Memory B cell (primary cell): ENCODE data around the gene CCDC82.

ENCODE experiments used
- ATAC-seq: fragments of 150-1000 bp; cut with Tn5 transposase; 2 replicates; pipeline ENCODE4 v1.10.0; 2021; ENCODE audit warnings: low read depth, mild to moderate bottlenecking, moderate library complexity
- DNase-seq, 2 donors: peaks; one replicate each; pipeline ENCODE4 v3.0.0; 2022; ENCODE audit warnings: low spot score in 2 of 2
- H3K27ac Mint-ChIP-seq: one replicate; pipeline ENCODE4 v1.8.0; 2022; ENCODE audit warnings: mild to moderate bottlenecking, moderate library complexity, mixed read lengths
- H3K27me3 Mint-ChIP-seq: one replicate; pipeline ENCODE4 v1.8.0; 2022; ENCODE audit warnings: mixed read lengths
- H3K36me3 Mint-ChIP-seq: one replicate; pipeline ENCODE4 v1.8.0; 2022; ENCODE audit warnings: mild to moderate bottlenecking, mixed read lengths
- H3K4me1 Mint-ChIP-seq: one replicate; pipeline ENCODE4 v1.8.0; 2022; ENCODE audit warnings: mixed read lengths
- H3K4me3 Mint-ChIP-seq: one replicate; pipeline ENCODE4 v1.8.0; 2022; ENCODE audit warnings: mild to moderate bottlenecking, moderate library complexity, mixed read lengths
- H3K9me3 Mint-ChIP-seq: one replicate; pipeline ENCODE4 v1.8.0; 2022; ENCODE audit warnings: mixed read lengths

The CCDC82 gene

DNA sequence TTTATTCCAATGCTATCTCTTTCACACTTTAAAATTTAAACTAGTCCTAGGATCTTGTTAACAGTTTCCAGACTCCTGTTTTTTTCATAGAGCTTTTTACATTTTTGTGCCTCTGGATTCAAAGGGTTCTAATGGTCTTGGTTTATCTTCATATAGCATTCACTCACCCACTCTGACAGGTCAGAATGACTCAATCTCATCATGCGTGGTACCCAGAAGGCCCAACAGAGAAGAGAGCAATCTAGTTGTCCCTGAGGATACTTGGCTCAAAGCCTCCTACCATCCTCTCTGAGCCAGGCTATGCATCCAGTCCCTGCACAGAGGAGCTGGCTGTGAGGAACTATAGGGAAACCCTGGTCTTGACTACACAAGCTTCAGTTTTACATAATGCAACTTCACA is 74.2 kb downstream of the CCDC82 start:
- peaks cover 46% of the 10 kb centered on the region for H3K4me1 Mint-ChIP-seq
- ATAC-seq = no peak

DNA sequence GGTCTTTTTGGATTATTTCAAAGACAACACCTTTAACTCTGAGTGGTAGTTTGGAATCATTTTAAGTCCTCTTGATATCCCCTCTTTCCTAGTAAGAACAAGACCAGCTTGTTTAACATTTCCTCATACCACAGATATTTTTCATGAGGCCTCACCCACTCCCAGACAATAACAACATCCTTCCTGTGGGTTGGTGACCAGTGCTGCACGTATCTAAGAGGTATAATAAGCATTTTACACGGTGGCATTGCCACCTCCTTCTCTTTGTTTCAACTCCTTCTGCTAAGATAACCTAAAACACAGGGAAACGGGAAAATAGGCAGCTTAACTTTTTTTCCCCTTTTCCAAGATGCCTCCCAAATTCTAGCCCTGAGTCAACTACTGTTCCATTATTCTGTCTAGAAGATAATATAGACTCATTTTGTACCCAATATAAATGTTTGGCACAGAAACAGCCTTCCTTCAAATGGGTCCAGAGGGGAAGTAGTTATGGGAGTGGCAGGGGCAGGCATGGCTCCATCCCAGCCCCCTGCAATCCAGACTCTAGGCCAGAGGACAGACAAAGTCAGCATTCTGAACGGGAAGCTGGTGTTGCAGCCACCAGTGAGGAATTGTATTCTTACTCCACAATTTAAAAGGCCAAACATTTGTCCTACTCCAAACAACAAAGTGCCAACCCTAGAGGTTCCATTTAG is 75.2 kb downstream of the CCDC82 start:
- H3K27ac Mint-ChIP-seq = peak overlapping the region; percentile 51
- H3K36me3 Mint-ChIP-seq = peaks cover 15% of the 10 kb centered on the region
- H3K9me3 Mint-ChIP-seq = no peaks in the 10 kb centered on the region
- no peak for DNase-seq
- no peak for ATAC-seq
- no peaks in the 10 kb centered on the region for H3K27me3 Mint-ChIP-seq
- no peak overlapping the region for H3K4me3 Mint-ChIP-seq
- H3K4me1 Mint-ChIP-seq = peaks cover 42% of the 10 kb centered on the region

More for the DNA sequence above, 74.2 kb downstream of the CCDC82 start:
- Mint-ChIP-seq H3K27me3 (no peaks in the 10 kb centered on the region), H3K36me3 (peaks cover 15% of the 10 kb centered on the region), H3K4me3 (no peak overlapping the region), H3K9me3 (no peaks in the 10 kb centered on the region), H3K27ac (no peak overlapping the region)
- no peak for DNase-seq

DNA sequence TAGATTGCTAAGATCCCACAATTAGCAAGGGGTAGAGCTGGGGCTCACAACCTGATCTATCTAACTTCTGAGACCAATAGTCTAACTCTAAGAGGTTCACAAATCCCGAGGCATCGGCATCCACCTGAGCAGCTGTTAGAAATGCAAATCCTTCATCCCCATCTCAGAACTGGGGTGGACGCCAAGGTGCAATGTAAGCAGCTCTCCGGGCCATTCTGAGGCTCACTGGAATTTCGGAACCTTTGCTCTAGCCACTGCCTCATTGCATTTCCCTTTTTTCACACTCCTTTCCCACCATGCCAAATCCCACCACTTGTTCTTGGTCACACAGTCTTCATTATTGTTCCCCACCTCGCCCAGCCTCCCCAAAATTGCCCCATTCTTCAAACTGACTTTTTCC is 76.5 kb downstream of the CCDC82 start:
- DNase-seq (no peak), ATAC-seq (no peak)
- H3K9me3 Mint-ChIP-seq = no peaks in the 10 kb centered on the region
- H3K36me3 Mint-ChIP-seq = peaks cover 15% of the 10 kb centered on the region
- no peaks in the 10 kb centered on the region for H3K27me3 Mint-ChIP-seq
- H3K27ac Mint-ChIP-seq = no peak overlapping the region
- peaks cover 45% of the 10 kb centered on the region for H3K4me1 Mint-ChIP-seq
- H3K4me3 Mint-ChIP-seq = no peak overlapping the region

DNA sequence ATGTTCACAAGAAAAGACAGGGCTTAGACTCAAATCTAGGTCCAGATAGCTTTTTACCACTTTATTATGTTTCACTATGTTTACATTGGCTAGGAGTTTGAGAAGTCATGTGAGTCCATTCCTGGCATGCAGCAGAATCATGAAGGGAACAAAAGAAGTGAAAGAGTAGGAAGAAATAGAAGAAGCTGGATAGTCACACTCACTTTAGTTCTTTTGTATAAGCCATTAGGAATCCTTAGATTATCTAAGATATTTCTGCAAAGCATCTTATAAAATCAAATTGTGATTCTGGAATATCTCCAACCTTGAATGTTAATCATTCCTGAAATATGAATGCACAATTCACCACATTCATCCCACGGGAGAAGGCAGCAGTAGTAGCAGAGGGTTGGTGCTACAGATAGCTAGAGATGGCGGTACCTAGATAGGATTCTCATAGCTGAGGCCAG is 78.6 kb downstream of the CCDC82 start:
- Mint-ChIP-seq H3K9me3 (no peaks in the 10 kb centered on the region), H3K4me3 (no peak overlapping the region), H3K4me1 (peaks cover 41% of the 10 kb centered on the region), H3K36me3 (peaks cover 4% of the 10 kb centered on the region), H3K27ac (no peak overlapping the region), H3K27me3 (no peaks in the 10 kb centered on the region)
- DNase-seq = no peak
- no peak for ATAC-seq

DNA sequence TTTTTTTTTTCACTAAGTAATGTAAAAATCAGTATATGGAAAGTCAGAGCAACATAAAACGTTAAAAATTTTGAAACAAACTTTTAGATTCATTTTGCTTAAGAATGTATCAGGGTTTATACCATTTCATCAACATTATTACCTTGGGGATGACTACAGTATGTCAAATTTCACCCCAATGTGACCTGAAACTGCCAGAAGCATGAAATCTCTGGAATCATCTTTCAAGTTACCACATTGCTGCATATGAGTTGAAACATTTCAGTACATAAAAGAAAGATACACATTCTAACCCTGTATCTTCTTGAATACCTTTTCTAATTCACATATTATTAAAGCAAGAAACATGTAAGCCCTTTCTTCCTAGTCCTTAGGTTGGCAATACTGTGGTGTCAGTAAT is 79.5 kb downstream of the CCDC82 start:
- H3K4me1 Mint-ChIP-seq = peaks cover 36% of the 10 kb centered on the region

DNA sequence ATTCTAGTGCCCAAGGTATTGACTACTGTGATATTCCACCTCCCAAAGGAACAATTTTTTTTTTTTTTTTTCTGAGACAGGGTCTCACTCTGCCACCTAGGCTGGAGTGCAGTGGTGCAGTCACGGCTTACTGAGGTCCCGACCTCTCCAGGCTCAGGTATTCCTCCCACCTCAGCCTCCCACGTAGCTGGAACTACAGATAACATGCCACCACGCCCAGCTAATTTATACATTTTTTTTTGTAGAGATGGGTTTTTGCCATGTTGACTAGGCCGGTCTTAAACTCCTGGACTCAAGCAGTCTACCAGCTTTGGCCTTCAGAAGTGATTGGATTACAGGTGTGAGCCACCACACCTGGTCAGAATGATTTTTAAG is 80.1 kb downstream of the CCDC82 start:
- Mint-ChIP-seq H3K27me3 (no peaks in the 10 kb centered on the region), H3K4me1 (peaks cover 32% of the 10 kb centered on the region), H3K9me3 (no peaks in the 10 kb centered on the region), H3K4me3 (no peak overlapping the region), H3K36me3 (peaks cover 3% of the 10 kb centered on the region), H3K27ac (peak overlapping the region; percentile 58)
- DNase-seq (no peak), ATAC-seq (no peak)

More for the DNA sequence above, 79.5 kb downstream of the CCDC82 start:
- no peak for DNase-seq
- ATAC-seq = no peak
- no peaks in the 10 kb centered on the region for H3K27me3 Mint-ChIP-seq
- no peaks in the 10 kb centered on the region for H3K9me3 Mint-ChIP-seq
- H3K4me3 Mint-ChIP-seq = no peak overlapping the region
- no peak overlapping the region for H3K27ac Mint-ChIP-seq
- H3K36me3 Mint-ChIP-seq = peaks cover 3% of the 10 kb centered on the region

DNA sequence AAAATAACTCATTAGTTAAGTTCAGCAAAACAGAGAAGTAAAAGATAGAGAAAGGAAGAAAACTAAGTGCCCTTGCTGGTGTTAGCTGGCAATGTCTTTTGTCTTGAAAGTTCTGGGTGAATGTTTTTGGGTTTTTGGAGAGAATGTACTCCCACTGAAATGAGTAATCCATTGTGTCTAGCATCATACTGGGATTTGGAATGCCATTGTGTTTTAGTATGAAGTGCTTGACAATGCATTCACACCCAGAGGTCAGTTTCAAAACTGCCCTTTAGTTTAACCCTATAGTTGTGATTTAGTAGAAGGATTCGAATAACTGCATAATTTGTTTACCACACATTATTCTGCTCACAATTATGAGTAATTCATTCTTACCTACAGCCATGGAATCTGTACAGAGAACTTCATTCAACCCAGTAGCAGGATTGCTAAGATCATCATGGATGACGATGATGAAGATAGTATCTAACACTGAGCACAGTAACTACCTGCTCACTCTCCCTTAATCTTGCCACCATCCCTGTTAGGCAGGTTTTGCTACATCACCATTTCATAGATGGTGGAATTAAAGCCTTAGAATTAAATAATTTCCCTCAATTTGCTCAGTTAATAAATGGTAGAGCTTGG is 80.6 kb downstream of the CCDC82 start:
- Mint-ChIP-seq H3K9me3 (no peaks in the 10 kb centered on the region), H3K27ac (peak overlapping the region; percentile 58), H3K27me3 (no peaks in the 10 kb centered on the region), H3K4me1 (peaks cover 29% of the 10 kb centered on the region), H3K4me3 (no peak overlapping the region), H3K36me3 (peaks cover 3% of the 10 kb centered on the region)
- no peak for ATAC-seq
- no peak for DNase-seq

DNA sequence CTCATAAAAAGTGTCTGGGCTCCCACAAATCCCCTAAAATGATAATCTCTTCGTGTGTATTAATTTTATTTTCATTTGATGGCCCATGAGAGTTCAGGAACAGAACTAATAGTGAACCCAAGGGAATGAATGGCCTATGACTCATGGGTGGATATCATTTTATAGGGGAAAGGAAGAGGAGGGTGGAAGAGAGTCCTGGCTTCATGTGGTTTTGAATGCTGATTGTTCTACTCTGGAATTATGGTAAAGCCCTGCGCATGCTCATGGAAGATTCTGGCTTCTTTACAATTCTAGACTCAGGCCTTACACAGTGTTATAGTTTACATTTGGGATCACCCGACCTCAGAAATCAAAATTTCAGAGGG is 82.0 kb downstream of the CCDC82 start:
- DNase-seq = no peak
- ATAC-seq = no peak
- peaks cover 3% of the 10 kb centered on the region for H3K36me3 Mint-ChIP-seq
- H3K4me3 Mint-ChIP-seq = no peak overlapping the region
- H3K4me1 Mint-ChIP-seq = peaks cover 26% of the 10 kb centered on the region
- no peak overlapping the region for H3K27ac Mint-ChIP-seq
- no peaks in the 10 kb centered on the region for H3K27me3 Mint-ChIP-seq
- no peaks in the 10 kb centered on the region for H3K9me3 Mint-ChIP-seq

DNA sequence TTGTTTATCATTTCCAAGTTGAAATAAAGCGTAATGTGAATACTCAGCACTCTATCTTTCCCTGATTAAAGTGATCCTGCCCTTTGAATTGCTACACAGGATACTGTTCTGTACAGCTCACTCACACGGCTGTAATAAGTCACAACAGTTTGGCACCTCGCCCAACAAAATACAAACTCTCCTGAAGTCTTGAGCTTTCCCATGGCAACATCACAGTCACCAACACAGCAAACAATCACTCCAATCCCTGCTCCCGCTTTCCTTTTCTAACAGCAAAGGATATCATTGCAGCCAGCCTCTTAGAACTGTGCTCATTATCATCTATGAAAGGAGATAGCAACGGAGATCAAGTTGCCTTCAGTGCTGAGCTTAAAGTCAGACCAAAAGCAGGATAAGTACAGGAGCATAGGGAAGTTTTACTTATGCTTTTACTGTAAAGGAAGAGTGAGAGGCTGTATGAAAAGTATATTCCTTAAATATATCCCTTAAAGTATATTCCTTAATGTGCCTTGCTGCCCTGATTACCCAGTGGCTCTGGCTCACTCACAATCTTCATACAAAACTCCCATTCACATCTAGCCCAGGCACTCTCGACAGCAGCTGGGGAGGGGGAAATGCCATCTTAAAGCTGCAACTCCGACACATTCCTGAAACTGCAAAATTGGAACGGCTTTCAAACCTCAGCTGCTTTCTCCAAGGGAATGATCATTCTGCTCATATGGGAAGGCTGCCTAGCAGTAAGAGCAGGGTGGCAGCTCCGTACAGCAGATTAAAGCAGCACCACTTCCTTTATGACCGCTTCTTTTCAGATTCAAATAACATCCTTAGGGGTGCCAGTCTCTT is 82.6 kb downstream of the CCDC82 start:
- ATAC-seq (no peak), DNase-seq (no peak)
- Mint-ChIP-seq H3K4me3 (no peak overlapping the region), H3K9me3 (no peaks in the 10 kb centered on the region), H3K4me1 (peaks cover 28% of the 10 kb centered on the region), H3K27me3 (no peaks in the 10 kb centered on the region), H3K27ac (peak overlapping the region; percentile 24), H3K36me3 (peaks cover 3% of the 10 kb centered on the region)

DNA sequence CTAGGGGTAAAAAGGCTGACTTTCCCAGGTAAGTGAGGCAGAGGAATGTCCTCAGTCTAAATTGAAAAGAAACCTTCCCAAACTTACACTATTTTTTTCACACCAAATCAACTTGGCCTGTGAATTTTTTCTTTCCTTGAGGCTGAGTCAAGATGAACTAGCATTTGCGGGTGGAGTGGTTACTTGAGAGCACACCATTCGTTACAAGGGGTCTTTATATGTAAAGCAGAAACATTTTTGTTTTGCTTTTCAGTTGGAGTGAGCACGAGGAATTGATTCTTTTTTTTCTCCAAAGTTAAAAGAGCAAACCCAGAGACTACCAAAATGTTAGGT is 83.1 kb downstream of the CCDC82 start:
- H3K36me3 Mint-ChIP-seq = peaks cover 3% of the 10 kb centered on the region
- H3K27ac Mint-ChIP-seq = peak overlapping the region; percentile 24
- no peak for ATAC-seq
- no peaks in the 10 kb centered on the region for H3K9me3 Mint-ChIP-seq
- no peak for DNase-seq
- H3K4me1 Mint-ChIP-seq = peaks cover 28% of the 10 kb centered on the region
- H3K27me3 Mint-ChIP-seq = no peaks in the 10 kb centered on the region
- no peak overlapping the region for H3K4me3 Mint-ChIP-seq

DNA sequence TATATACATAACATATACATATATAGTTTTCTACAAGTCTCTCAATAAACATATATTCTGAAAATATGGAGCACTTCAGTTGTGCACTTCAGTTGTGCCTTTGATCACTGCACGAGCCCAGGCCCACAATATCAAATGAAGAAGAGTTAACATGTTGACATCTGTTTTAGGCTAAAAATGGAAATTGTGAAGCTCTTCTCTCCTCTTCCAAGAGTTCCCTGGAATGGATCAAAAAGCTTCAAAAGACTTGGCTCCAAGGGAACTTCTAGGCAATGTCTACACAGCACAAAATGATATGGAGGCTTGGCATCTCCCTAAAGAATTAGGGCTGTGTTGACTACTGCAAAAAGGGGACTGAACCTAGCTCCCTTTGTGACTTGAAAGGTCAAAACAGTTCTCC is 83.6 kb downstream of the CCDC82 start:
- ATAC-seq (no peak), DNase-seq (no peak)
- H3K36me3 Mint-ChIP-seq = peaks cover 2% of the 10 kb centered on the region
- no peaks in the 10 kb centered on the region for H3K9me3 Mint-ChIP-seq
- no peak overlapping the region for H3K27ac Mint-ChIP-seq
- H3K4me1 Mint-ChIP-seq = peaks cover 28% of the 10 kb centered on the region
- H3K4me3 Mint-ChIP-seq = no peak overlapping the region
- no peaks in the 10 kb centered on the region for H3K27me3 Mint-ChIP-seq

DNA sequence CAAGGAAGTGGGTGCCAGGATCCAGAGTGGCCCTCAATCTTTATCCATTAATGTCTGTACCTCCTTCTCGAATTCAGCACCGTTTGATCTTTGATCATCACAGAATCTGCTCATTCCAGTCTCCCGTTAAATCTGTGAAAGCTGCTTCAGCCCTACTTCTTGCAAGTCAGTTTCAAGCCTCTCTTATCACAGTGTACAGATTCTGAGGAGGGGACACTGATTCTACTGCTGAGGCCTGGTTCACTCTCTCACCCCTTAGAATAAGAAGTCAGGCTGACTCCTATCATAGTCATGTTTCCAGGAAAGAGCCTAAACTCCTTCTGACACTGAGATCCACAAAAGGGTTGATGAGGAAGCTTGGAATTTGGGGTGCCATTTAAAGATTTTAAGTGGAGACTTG is 85.7 kb downstream of the CCDC82 start:
- Mint-ChIP-seq H3K27me3 (no peaks in the 10 kb centered on the region), H3K4me1 (peaks cover 34% of the 10 kb centered on the region), H3K4me3 (no peak overlapping the region), H3K9me3 (no peaks in the 10 kb centered on the region), H3K36me3 (peaks cover 4% of the 10 kb centered on the region), H3K27ac (peak overlapping the region; percentile 59)
- DNase-seq (no peak), ATAC-seq (no peak)

DNA sequence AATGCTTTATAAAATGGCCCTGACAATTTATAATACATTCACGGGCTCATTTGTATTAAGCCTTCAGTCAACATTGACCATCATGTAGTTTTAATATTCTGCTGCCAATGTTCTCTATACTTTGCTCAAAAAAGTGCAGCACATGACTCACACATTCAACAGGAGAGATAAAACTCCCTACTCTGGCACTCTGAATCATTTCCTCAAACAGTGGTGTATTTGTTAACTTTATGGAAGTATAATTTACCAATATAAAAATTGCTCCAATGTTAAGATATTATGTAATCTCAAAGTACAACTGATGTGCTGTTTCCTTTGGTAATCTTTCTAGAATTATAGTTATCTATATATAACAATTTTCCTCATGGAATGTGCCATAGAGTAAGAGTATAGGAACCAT is 86.6 kb downstream of the CCDC82 start:
- H3K4me3 Mint-ChIP-seq = no peak overlapping the region

More for the DNA sequence above, 86.6 kb downstream of the CCDC82 start:
- Mint-ChIP-seq H3K9me3 (no peaks in the 10 kb centered on the region), H3K4me1 (peaks cover 35% of the 10 kb centered on the region), H3K27me3 (no peaks in the 10 kb centered on the region), H3K36me3 (peaks cover 8% of the 10 kb centered on the region), H3K27ac (no peak overlapping the region)
- DNase-seq = no peak
- ATAC-seq = no peak
